BJ (cell line): Measurements from ENCODE around the gene TRAPPC6A. TPM values are rescaled to one million over a fixed set of nuclear protein-coding genes. Genes with fewer than 3 reads are reported as not detected.
A peak's percentile ranks its signal among the peaks of the same experiment; 100 is the strongest.

Experiments used
- CTCF ChIA-PET: fragments of 350-600 bp; formaldehyde crosslinking; extraction: SDS; loops from one replicate; lab custom pipeline; 2021; ENCODE audit warnings: antibody characterized with exemption, inconsistent platforms; lab: Yijun Ruan, JAX
- POLR2A ChIA-PET: fragments of 300-600 bp; sonication (Branson Sonifier 250); formaldehyde crosslinking; extraction: SDS; loops from one replicate; lab custom pipeline; 2021; ENCODE audit warnings: antibody characterized with exemption; lab: Charles Lee
- DNase-seq: peaks from one replicate; pipeline ENCODE4 v3.0.0-alpha.2; 2011; ENCODE audit warnings: low read depth
- H3K27me3 ChIP-seq: 2 replicates; pipeline ENCODE4 v1.6.0; 2011; ENCODE audit warnings: low read length; ENCODE audit not compliant: control insufficient read depth, insufficient read depth
- H3K36me3 ChIP-seq: 2 replicates; pipeline ENCODE4 v1.5.1; 2011; ENCODE audit warnings: low read length; ENCODE audit not compliant: control insufficient read depth, insufficient read depth
- H3K4me3 ChIP-seq: 2 replicates; pipeline ENCODE4 v1.5.1; 2011; ENCODE audit warnings: low read depth, mild to moderate bottlenecking, control low read depth, low read length
- polyA plus RNA-seq: library from polyadenylated mRNA; depleted of rRNA; stranded (reverse); fragments of >200 nt; gene quantifications from 2 replicates; pipeline ENCODE4 v1.2.3, GENCODE V29; 2011
- TF ChIP-seq, protein P1 (sequence below): IDR thresholded peaks from 2 replicates; pipeline ENCODE4 v1.5.1; 2011; ENCODE audit warnings: low read depth, mild to moderate bottlenecking, control low read depth, inconsistent platforms, low read length, moderate library complexity; ENCODE audit not compliant: insufficient read depth

The TRAPPC6A gene
- polyA plus RNA-seq, 1 experiment = 15.0 TPM

DNA sequence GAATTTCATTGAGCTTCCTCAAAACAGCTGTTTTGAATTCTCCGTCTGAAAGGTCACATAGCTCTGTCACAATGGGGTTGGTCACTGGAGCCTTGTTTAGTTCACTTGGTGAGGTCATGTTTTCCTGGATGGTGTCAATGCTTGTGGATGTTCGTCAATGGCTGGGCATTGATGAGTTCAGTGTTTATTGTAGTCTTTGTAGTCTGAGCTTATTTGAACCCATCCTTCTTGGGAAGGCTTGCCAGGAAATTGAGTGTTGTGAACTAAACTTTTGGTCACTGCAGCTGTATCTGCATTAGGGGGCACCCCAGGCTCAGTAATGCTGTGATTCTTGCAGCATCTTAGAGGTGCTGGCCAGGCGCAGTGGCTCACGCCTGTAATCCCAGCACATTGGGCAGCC is 22.5 kb upstream of the TRAPPC6A start:
- no peak for DNase-seq
- CTCF ChIA-PET = interaction anchor here (0.7 to 3.0 kb wide), 6 partner anchors 10 to 138 kb away, joined by 3 to 15 read pairs (median 4); no protein-coding TSS in a partner anchor
- no peaks in the 10 kb centered on the region for H3K27me3 ChIP-seq
- no peaks in the 10 kb centered on the region for H3K36me3 ChIP-seq
- H3K4me3 ChIP-seq = no peak overlapping the region
- TF ChIP-seq, protein P1, sequence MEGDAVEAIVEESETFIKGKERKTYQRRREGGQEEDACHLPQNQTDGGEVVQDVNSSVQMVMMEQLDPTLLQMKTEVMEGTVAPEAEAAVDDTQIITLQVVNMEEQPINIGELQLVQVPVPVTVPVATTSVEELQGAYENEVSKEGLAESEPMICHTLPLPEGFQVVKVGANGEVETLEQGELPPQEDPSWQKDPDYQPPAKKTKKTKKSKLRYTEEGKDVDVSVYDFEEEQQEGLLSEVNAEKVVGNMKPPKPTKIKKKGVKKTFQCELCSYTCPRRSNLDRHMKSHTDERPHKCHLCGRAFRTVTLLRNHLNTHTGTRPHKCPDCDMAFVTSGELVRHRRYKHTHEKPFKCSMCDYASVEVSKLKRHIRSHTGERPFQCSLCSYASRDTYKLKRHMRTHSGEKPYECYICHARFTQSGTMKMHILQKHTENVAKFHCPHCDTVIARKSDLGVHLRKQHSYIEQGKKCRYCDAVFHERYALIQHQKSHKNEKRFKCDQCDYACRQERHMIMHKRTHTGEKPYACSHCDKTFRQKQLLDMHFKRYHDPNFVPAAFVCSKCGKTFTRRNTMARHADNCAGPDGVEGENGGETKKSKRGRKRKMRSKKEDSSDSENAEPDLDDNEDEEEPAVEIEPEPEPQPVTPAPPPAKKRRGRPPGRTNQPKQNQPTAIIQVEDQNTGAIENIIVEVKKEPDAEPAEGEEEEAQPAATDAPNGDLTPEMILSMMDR = peak; percentile 29; the same call in 1 of the 2 replicates
- POLR2A ChIA-PET = no interaction called here

DNA sequence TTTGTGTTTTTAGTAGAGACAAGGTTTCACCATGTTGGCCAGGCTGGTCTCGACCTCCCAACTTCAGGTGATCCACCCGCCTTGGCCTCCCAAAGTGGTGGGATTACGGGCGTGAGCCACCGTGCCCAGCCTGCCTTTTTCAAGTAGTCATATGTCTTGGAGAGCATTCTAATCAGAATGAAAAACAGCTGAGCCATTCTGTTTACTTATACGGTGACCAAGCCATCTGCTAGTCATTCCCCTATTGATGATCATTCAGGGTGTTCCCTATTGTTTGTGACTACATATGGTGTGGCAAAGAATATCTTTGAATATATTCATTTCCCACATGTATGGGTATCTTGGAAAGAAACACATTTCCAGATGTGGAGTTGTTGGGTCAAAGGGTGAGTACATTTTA is 17.7 kb upstream of the TRAPPC6A start:
- Histone ChIP-seq H3K4me3 (no peak overlapping the region), H3K36me3 (no peaks in the 10 kb centered on the region), H3K27me3 (no peaks in the 10 kb centered on the region)
- ChIA-PET CTCF (interaction anchor here (1.3 kb wide), 1 partner anchor 9 kb away, joined by 4 read pairs; no protein-coding TSS in a partner anchor), POLR2A (no interaction called here)
- TF ChIP-seq, protein P1 = no peak
- DNase-seq = peak; percentile 21

DNA sequence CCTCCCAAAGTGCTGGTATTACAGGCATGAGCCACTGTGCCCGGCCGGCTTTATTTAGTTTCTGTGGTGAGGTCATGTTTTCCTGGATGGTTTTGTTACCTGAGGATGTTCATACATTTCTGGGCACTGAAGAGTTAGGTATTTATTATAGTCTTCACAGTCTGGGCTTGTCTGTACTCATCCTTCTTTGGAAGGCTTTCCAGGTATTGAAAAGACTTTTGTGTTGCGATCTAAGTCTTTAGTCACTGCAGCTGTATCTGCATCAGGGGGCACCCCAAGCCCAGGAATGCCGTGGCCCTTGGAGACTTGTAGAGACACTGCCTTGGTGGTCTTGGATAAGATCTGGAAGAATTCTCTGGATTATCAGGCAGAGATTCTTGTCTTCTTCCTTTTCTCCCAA is 13.3 kb upstream of the TRAPPC6A start:
- ChIA-PET CTCF (interaction anchor here (1.1 to 2.4 kb wide), 4 partner anchors 9 to 132 kb away, joined by 3 to 5 read pairs (median 4); partner anchors contain the start of genes BLOC1S3 and TRAPPC6A), POLR2A (no interaction called here)
- Histone ChIP-seq H3K36me3 (no peaks in the 10 kb centered on the region), H3K4me3 (no peak overlapping the region), H3K27me3 (no peaks in the 10 kb centered on the region)
- TF ChIP-seq, protein P1 = no peak
- DNase-seq = no peak

DNA sequence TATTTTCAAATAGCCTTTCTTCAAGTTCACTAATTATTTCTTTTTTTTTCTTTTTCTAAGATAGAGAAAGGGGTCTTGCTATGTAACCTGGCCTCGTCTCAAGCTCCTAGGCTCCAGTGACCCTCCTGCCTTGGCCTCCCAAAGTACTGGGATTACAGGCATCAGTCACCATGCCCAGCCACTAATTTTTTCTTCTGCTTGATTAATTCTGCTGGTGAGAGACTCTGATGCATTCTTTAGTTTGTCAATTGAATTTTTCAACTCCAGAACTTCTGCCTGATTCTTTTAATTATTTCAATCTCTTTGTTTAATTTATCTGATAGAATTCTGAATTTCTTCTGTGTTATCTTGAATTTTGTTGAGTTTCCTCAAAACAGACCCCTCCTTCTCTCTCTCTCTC is 11.9 kb upstream of the TRAPPC6A start:
- H3K4me3 ChIP-seq = no peak overlapping the region
- no peaks in the 10 kb centered on the region for H3K36me3 ChIP-seq
- CTCF ChIA-PET = interaction anchor here (0.8 to 1.5 kb wide), 3 partner anchors 59 to 514 kb away, joined by 3 read pairs; no protein-coding TSS in a partner anchor
- POLR2A ChIA-PET = no interaction called here
- no peak for DNase-seq
- H3K27me3 ChIP-seq = no peaks in the 10 kb centered on the region
- TF ChIP-seq, protein P1 = no peak

GRCh38 chr19:45187421-45188100 is 9.5 kb upstream of the TRAPPC6A start:
- DNase-seq = no peak
- H3K27me3 ChIP-seq = no peaks in the 10 kb centered on the region
- POLR2A ChIA-PET = no interaction called here
- TF ChIP-seq, protein P1 = peak; percentile 50
- H3K4me3 ChIP-seq = no peak overlapping the region
- CTCF ChIA-PET = interaction anchor here (0.5 to 1.4 kb wide), 4 partner anchors 8 to 140 kb away, joined by 3 to 5 read pairs (median 3); partner anchors contain the start of gene BLOC1S3
- no peaks in the 10 kb centered on the region for H3K36me3 ChIP-seq
